ENCODE measurements around the gene FIBP. TPM values are rescaled to one million over a fixed set of nuclear protein-coding genes. Genes with fewer than 3 reads are reported as not detected.

FIBP gene
- polyA plus RNA-seq, 1 donor from 2014 or later, result 248 TPM

DNA sequence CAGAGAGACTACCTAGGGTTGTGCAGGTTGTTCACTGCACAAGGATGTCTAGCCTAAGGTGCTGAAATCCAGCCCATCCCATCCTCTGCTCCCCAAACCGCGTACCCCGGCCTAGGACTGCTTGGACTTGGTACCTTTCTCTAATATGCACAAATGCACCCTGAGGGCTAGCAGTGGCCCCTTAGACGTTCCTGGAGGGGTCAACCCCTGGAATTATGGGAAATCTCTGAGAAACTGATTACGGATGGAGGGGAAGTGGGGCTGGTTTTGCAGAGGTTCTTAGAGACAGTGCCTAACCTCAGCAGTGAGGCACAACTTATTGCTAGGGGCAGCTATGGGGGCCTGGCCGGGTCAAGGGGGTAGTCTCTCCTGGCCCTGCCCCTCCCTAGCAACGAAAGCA, 28.1 kb upstream of the FIBP start:
- no peak for TF ChIP-seq EZH2 (IDR thresholded peaks at IDR 0.05; ENCODE audit: borderline replicate concordance, insufficient read depth, low read length, poor library complexity, severe bottlenecking)
- TF ChIP-seq, protein P1, sequence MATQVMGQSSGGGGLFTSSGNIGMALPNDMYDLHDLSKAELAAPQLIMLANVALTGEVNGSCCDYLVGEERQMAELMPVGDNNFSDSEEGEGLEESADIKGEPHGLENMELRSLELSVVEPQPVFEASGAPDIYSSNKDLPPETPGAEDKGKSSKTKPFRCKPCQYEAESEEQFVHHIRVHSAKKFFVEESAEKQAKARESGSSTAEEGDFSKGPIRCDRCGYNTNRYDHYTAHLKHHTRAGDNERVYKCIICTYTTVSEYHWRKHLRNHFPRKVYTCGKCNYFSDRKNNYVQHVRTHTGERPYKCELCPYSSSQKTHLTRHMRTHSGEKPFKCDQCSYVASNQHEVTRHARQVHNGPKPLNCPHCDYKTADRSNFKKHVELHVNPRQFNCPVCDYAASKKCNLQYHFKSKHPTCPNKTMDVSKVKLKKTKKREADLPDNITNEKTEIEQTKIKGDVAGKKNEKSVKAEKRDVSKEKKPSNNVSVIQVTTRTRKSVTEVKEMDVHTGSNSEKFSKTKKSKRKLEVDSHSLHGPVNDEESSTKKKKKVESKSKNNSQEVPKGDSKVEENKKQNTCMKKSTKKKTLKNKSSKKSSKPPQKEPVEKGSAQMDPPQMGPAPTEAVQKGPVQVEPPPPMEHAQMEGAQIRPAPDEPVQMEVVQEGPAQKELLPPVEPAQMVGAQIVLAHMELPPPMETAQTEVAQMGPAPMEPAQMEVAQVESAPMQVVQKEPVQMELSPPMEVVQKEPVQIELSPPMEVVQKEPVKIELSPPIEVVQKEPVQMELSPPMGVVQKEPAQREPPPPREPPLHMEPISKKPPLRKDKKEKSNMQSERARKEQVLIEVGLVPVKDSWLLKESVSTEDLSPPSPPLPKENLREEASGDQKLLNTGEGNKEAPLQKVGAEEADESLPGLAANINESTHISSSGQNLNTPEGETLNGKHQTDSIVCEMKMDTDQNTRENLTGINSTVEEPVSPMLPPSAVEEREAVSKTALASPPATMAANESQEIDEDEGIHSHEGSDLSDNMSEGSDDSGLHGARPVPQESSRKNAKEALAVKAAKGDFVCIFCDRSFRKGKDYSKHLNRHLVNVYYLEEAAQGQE (IDR thresholded peaks at IDR 0.05; ENCODE audit: borderline replicate concordance), result no peak
- Histone ChIP-seq H3K79me2 (replicated peaks; ENCODE audit: insufficient read depth, low read length) (peaks cover 20% of the 10 kb centered on the region), H3K4me2 (ENCODE audit: low read length) (no peak overlapping the region), H3K4me3 (ENCODE audit: low read length) (no peak overlapping the region), H3K9ac (ENCODE audit: low read length) (no peak overlapping the region), H3K36me3 (ENCODE audit: insufficient read depth, low read length) (no peaks in the 10 kb centered on the region), H3F3A (ENCODE audit: insufficient read depth, low read length, poor library complexity, severe bottlenecking) (no peaks in the 10 kb centered on the region), H4K20me1 (ENCODE audit: insufficient read depth) (no peaks in the 10 kb centered on the region), H2AFZ (ENCODE audit: low read depth, low read length) (no peak overlapping the region), H3K27me3 (ENCODE audit: insufficient read depth, low read depth, low read length) (no peaks in the 10 kb centered on the region), H3K27ac (ENCODE audit: low read length) (no peak overlapping the region), H3K9me2 (ENCODE audit: insufficient read depth, low read length) (no peaks in the 10 kb centered on the region), H3K9me3 (ENCODE audit: low read length) (no peaks in the 10 kb centered on the region)

DNA sequence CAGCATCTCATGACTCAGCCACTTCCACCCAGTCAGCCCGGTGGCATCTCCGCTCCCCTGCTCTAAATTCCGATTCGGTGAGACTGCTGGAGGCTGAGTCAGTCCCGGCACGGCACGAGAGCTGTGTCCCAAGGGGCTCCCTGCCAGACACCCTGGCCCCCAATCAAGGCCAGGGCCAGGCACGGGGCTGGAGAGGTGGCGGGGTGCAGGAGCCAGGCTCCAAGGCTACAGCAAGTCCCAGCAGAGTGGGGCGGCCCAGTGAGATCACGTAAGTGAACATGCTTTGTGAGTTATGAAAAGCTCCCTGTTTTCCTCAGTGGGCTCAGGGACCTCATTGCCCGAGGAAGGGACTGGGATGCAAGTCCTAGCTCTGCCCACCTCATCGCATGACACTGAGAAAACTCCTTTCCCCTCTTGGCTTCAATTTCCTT, 27.6 kb upstream of the FIBP start:
- Histone ChIP-seq H3K27ac (ENCODE audit: low read length) (no peak overlapping the region), H3K4me3 (ENCODE audit: low read length) (no peak overlapping the region), H3K9me2 (ENCODE audit: insufficient read depth, low read length) (no peaks in the 10 kb centered on the region), H3F3A (ENCODE audit: insufficient read depth, low read length, poor library complexity, severe bottlenecking) (no peaks in the 10 kb centered on the region), H4K20me1 (ENCODE audit: insufficient read depth) (no peaks in the 10 kb centered on the region), H3K9ac (ENCODE audit: low read length) (no peak overlapping the region), H3K27me3 (ENCODE audit: insufficient read depth, low read depth, low read length) (no peaks in the 10 kb centered on the region), H3K4me2 (ENCODE audit: low read length) (no peak overlapping the region), H3K79me2 (replicated peaks; ENCODE audit: insufficient read depth, low read length) (peaks cover 20% of the 10 kb centered on the region), H3K9me3 (ENCODE audit: low read length) (no peaks in the 10 kb centered on the region), H2AFZ (ENCODE audit: low read depth, low read length) (no peak overlapping the region), H3K36me3 (ENCODE audit: insufficient read depth, low read length) (no peaks in the 10 kb centered on the region)
- TF ChIP-seq, protein P1 (IDR thresholded peaks at IDR 0.05; ENCODE audit: borderline replicate concordance), result no peak
- TF ChIP-seq, protein P2, sequence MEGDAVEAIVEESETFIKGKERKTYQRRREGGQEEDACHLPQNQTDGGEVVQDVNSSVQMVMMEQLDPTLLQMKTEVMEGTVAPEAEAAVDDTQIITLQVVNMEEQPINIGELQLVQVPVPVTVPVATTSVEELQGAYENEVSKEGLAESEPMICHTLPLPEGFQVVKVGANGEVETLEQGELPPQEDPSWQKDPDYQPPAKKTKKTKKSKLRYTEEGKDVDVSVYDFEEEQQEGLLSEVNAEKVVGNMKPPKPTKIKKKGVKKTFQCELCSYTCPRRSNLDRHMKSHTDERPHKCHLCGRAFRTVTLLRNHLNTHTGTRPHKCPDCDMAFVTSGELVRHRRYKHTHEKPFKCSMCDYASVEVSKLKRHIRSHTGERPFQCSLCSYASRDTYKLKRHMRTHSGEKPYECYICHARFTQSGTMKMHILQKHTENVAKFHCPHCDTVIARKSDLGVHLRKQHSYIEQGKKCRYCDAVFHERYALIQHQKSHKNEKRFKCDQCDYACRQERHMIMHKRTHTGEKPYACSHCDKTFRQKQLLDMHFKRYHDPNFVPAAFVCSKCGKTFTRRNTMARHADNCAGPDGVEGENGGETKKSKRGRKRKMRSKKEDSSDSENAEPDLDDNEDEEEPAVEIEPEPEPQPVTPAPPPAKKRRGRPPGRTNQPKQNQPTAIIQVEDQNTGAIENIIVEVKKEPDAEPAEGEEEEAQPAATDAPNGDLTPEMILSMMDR (IDR thresholded peaks at IDR 0.05; ENCODE audit: poor library complexity, severe bottlenecking), result no peak
- no peak for TF ChIP-seq MXI1 (conservative IDR thresholded peaks at IDR 0.05; ENCODE audit: poor library complexity, severe bottlenecking)
- no peak for TF ChIP-seq EZH2 (IDR thresholded peaks at IDR 0.05; ENCODE audit: borderline replicate concordance, insufficient read depth, low read length, poor library complexity, severe bottlenecking)

All from neural cell (in vitro differentiated cells).